HEK293T (cell line): Measurements from ENCODE around the gene AIFM3.

ENCODE experiments used
- ARNT ChIP-seq: fragments of 450-650 bp; IDR thresholded peaks from 2 replicates; pipeline ENCODE4 v1.6.1; 2017; ENCODE audit warnings: mild to moderate bottlenecking
- BHLHE40 ChIP-seq: fragments of 450-650 bp; IDR thresholded peaks from 2 replicates; pipeline ENCODE4 v1.6.1; 2016; ENCODE audit warnings: mild to moderate bottlenecking, moderate library complexity, borderline replicate concordance
- ELF4 ChIP-seq: fragments of 450-650 bp; IDR thresholded peaks from 2 replicates; pipeline ENCODE4 v1.6.1; 2017; ENCODE audit warnings: antibody characterized with exemption
- FOXK2 ChIP-seq: fragments of 450-650 bp; IDR thresholded peaks from 2 replicates; pipeline ENCODE4 v1.6.1; 2016; ENCODE audit warnings: mild to moderate bottlenecking
- FOXM1 ChIP-seq: fragments of 450-650 bp; IDR thresholded peaks from 2 replicates; pipeline ENCODE4 v1.6.1; 2017; ENCODE audit warnings: mild to moderate bottlenecking, borderline replicate concordance
- L3MBTL2 ChIP-seq: fragments of 450-650 bp; conservative IDR thresholded peaks from 2 replicates; pipeline ENCODE4 v1.6.1; 2016; ENCODE audit warnings: mild to moderate bottlenecking
- LEF1 ChIP-seq: fragments of 450-650 bp; IDR thresholded peaks from 2 replicates; pipeline ENCODE4 v1.6.1; 2017; ENCODE audit warnings: mild to moderate bottlenecking, borderline replicate concordance
- NFRKB ChIP-seq: fragments of 450-650 bp; IDR thresholded peaks from 2 replicates; pipeline ENCODE4 v1.6.1; 2016; ENCODE audit warnings: mild to moderate bottlenecking, moderate library complexity
- SUZ12 ChIP-seq: fragments of 450-650 bp; IDR thresholded peaks from 2 replicates; pipeline ENCODE4 v1.6.1; 2016; ENCODE audit warnings: mild to moderate bottlenecking

- TF ChIP-seq L3MBTL2 (no peak), ARNT (no peak), NFRKB (no peak), BHLHE40 (no peak), FOXM1 (no peak), FOXK2 (no peak), LEF1 (no peak), ELF4 (no peak), SUZ12 (no peak)
These were observed 40.8 kb upstream of the AIFM3 start for GRCh38 chr22:20926243-20926642.
